SK-N-SH treated with all-trans-retinoic acid at 6 μM for 48 hours (cell line): ENCODE results near the gene CDK10.

Experiments used
- ATAC-seq: fragments of 200-7000 bp; cut with Tn5 transposase; 3 replicates; pipeline ENCODE4 v1.9.1; 2020; ENCODE audit warnings: mild to moderate bottlenecking, moderate library complexity
- ARNTL ChIP-seq: fragments of 450-650 bp; formaldehyde crosslinking; IDR thresholded peaks from 2 replicates; pipeline ENCODE4 v1.5.0; 2020; ENCODE audit warnings: low read depth, mild to moderate bottlenecking, moderate library complexity, borderline replicate concordance
- BACH2 ChIP-seq: fragments of 250-450 bp; sonication (Bioruptor Pico); IDR thresholded peaks from 2 replicates; pipeline ENCODE4 v1.9.0; 2021; ENCODE audit warnings: mild to moderate bottlenecking, borderline replicate concordance
- CREB5 ChIP-seq: fragments of 250-450 bp; sonication (Bioruptor Pico); IDR thresholded peaks from 2 replicates; pipeline ENCODE4 v1.5.1; 2020; ENCODE audit warnings: low read depth, mild to moderate bottlenecking, moderate library complexity
- CSDC2 ChIP-seq: fragments of 250-450 bp; sonication (Bioruptor Pico); IDR thresholded peaks from 2 replicates; pipeline ENCODE4 v1.5.0; 2020; ENCODE audit warnings: mild to moderate bottlenecking, moderate library complexity
- CSRNP3 ChIP-seq: fragments of 250-450 bp; sonication (Bioruptor Pico); IDR thresholded peaks from 2 replicates; pipeline ENCODE4 v1.5.1; 2021; ENCODE audit warnings: mild to moderate bottlenecking, moderate library complexity
- ESRRG ChIP-seq: fragments of 250-450 bp; sonication (Bioruptor Pico); IDR thresholded peaks from 2 replicates; pipeline ENCODE4 v1.6.1; 2021; ENCODE audit warnings: mild to moderate bottlenecking
- GLIS3 ChIP-seq: fragments of 250-450 bp; sonication (Bioruptor Pico); IDR thresholded peaks from 2 replicates; pipeline ENCODE4 v1.5.0; 2020; ENCODE audit warnings: mild to moderate bottlenecking, moderate library complexity
- ISL1 ChIP-seq: fragments of 250-450 bp; sonication (Bioruptor Pico); IDR thresholded peaks from 2 replicates; pipeline ENCODE4 v2.1.2; 2022; ENCODE audit warnings: mild to moderate bottlenecking, moderate library complexity
- OSR1 ChIP-seq: fragments of 250-450 bp; sonication (Bioruptor Pico); IDR thresholded peaks from 2 replicates; pipeline ENCODE4 v1.8.0; 2022; ENCODE audit warnings: moderate library complexity, mild to moderate bottlenecking, inconsistent platforms
- POU6F1 ChIP-seq: fragments of 250-450 bp; sonication (Bioruptor Pico); IDR thresholded peaks from 2 replicates; pipeline ENCODE4 v1.8.0; 2021; ENCODE audit warnings: low read depth, mild to moderate bottlenecking, moderate library complexity, borderline replicate concordance
- PPARA ChIP-seq: fragments of 250-450 bp; sonication (Bioruptor Pico); IDR thresholded peaks from 2 replicates; pipeline ENCODE4 v1.5.0; 2020; ENCODE audit warnings: mild to moderate bottlenecking, borderline replicate concordance
- RARB ChIP-seq: fragments of 250-450 bp; sonication (Bioruptor Pico); IDR thresholded peaks from 2 replicates; pipeline ENCODE4 v1.8.0; 2021; ENCODE audit warnings: mild to moderate bottlenecking, moderate library complexity
- SNAI2 ChIP-seq: fragments of 250-450 bp; sonication (Bioruptor Pico); IDR thresholded peaks from 2 replicates; pipeline ENCODE4 v1.5.0; 2020; ENCODE audit warnings: mild to moderate bottlenecking, moderate library complexity
- TCF4 ChIP-seq: fragments of 250-450 bp; sonication (Bioruptor Pico); IDR thresholded peaks from 2 replicates; pipeline ENCODE4 v1.8.0; 2021; ENCODE audit warnings: mild to moderate bottlenecking, moderate library complexity, borderline replicate concordance
- TOX ChIP-seq: fragments of 250-450 bp; sonication (Bioruptor Pico); IDR thresholded peaks from 2 replicates; pipeline ENCODE4 v1.8.0; 2021; ENCODE audit warnings: mild to moderate bottlenecking, moderate library complexity, borderline replicate concordance
- TSHZ2 ChIP-seq: fragments of 250-450 bp; sonication (Bioruptor Pico); IDR thresholded peaks from 2 replicates; pipeline ENCODE4 v1.5.0; 2020; ENCODE audit warnings: mild to moderate bottlenecking, moderate library complexity
- ZC3H10 ChIP-seq: fragments of 250-450 bp; sonication (Bioruptor Pico); IDR thresholded peaks from 2 replicates; pipeline ENCODE4 v1.5.1; 2021; ENCODE audit warnings: mild to moderate bottlenecking, moderate library complexity
- ZFP3 ChIP-seq: fragments of 250-450 bp; sonication (Bioruptor Pico); IDR thresholded peaks from 2 replicates; pipeline ENCODE4 v1.5.0; 2020; ENCODE audit warnings: mild to moderate bottlenecking, moderate library complexity
- ZFP30 ChIP-seq: fragments of 450-650 bp; formaldehyde crosslinking; IDR thresholded peaks from 2 replicates; pipeline ENCODE4 v1.5.0; 2022; ENCODE audit warnings: mild to moderate bottlenecking, moderate library complexity
- ZNF565 ChIP-seq: fragments of 450-650 bp; formaldehyde crosslinking; conservative IDR thresholded peaks from 2 replicates; pipeline ENCODE4 v1.5.0; 2020; ENCODE audit warnings: low read depth, mild to moderate bottlenecking, moderate library complexity
- ZNF70 ChIP-seq: fragments of 450-650 bp; formaldehyde crosslinking; IDR thresholded peaks from 2 replicates; pipeline ENCODE4 v1.5.0; 2020; ENCODE audit warnings: mild to moderate bottlenecking, moderate library complexity
- ZNF8 ChIP-seq: fragments of 450-650 bp; formaldehyde crosslinking; IDR thresholded peaks from 2 replicates; pipeline ENCODE4 v1.5.0; 2020; ENCODE audit warnings: mild to moderate bottlenecking, moderate library complexity
- TF ChIP-seq, protein P1 (sequence below): fragments of 250-450 bp; sonication (Bioruptor Pico); IDR thresholded peaks from 2 replicates; pipeline ENCODE4 v1.8.0; 2020; ENCODE audit warnings: mild to moderate bottlenecking, moderate library complexity, borderline replicate concordance

CDK10 gene

GRCh38 chr16:89672177-89672941 lies 14.1 kb upstream of the CDK10 start:
- ATAC-seq, result no peak
- TF ChIP-seq ESRRG (CRISPR knock-in tag) (no peak), ISL1 (CRISPR knock-in tag) (no peak), ZNF8 (CRISPR knock-in tag) (no peak), ZC3H10 (no peak), TCF4 (CRISPR knock-in tag) (no peak), POU6F1 (CRISPR knock-in tag) (no peak), TOX (CRISPR knock-in tag) (no peak)

DNA sequence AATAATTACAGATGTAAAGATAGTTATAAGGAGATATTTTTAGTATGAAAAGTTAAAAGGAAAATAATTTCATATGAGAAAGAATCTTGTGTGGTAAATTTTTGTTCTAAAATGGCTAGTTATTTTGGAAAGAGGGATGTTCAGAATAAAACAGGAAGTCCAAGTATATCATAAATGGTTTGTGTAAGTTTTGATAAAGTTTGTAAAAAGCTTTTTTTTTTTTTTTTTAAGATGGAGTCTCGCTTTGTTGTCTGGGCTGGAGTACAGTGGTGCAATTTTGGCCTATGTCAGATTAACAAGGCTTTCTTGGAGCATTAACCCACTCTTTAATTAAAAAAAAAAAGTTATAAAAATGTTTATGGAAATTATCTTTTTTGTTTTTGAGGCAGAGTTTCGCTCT lies 8.2 kb upstream of the CDK10 start:
- TF ChIP-seq ZNF565, result no peak
- TF ChIP-seq CSDC2 (CRISPR knock-in tag), result no peak
- TF ChIP-seq POU6F1 (CRISPR knock-in tag), result no peak
- TF ChIP-seq ISL1 (CRISPR knock-in tag), result no peak
- no peak for TF ChIP-seq OSR1
- no peak for TF ChIP-seq ZNF8 (CRISPR knock-in tag)
- no peak for TF ChIP-seq ARNTL (CRISPR knock-in tag)
- no peak for TF ChIP-seq ZC3H10
- no peak for TF ChIP-seq GLIS3
- no peak for TF ChIP-seq TOX (CRISPR knock-in tag)
- TF ChIP-seq TCF4 (CRISPR knock-in tag), result no peak
- TF ChIP-seq SNAI2 (CRISPR knock-in tag), result no peak
- TF ChIP-seq RARB (CRISPR knock-in tag), result no peak
- TF ChIP-seq, protein P1, sequence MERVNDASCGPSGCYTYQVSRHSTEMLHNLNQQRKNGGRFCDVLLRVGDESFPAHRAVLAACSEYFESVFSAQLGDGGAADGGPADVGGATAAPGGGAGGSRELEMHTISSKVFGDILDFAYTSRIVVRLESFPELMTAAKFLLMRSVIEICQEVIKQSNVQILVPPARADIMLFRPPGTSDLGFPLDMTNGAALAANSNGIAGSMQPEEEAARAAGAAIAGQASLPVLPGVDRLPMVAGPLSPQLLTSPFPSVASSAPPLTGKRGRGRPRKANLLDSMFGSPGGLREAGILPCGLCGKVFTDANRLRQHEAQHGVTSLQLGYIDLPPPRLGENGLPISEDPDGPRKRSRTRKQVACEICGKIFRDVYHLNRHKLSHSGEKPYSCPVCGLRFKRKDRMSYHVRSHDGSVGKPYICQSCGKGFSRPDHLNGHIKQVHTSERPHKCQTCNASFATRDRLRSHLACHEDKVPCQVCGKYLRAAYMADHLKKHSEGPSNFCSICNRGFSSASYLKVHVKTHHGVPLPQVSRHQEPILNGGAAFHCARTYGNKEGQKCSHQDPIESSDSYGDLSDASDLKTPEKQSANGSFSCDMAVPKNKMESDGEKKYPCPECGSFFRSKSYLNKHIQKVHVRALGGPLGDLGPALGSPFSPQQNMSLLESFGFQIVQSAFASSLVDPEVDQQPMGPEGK (CRISPR knock-in tag), result no peak
- TF ChIP-seq CREB5, result no peak
- TF ChIP-seq BACH2 (CRISPR knock-in tag), result no peak
- ATAC-seq, result no peak

GRCh38 chr16:89685916-89686315 lies 573 bp upstream of the CDK10 start:
- ATAC-seq, result no peak
- TF ChIP-seq ZNF70 (CRISPR knock-in tag), result no peak
- no peak for TF ChIP-seq ISL1 (CRISPR knock-in tag)
- TF ChIP-seq TOX (CRISPR knock-in tag), result no peak
- TF ChIP-seq PPARA (CRISPR knock-in tag), result no peak
- TF ChIP-seq TSHZ2 (CRISPR knock-in tag), result no peak
- no peak for TF ChIP-seq ZFP30 (CRISPR knock-in tag)
- no peak for TF ChIP-seq POU6F1 (CRISPR knock-in tag)
- TF ChIP-seq ARNTL (CRISPR knock-in tag), result no peak
- TF ChIP-seq CSDC2 (CRISPR knock-in tag), result no peak
- TF ChIP-seq CSRNP3, result no peak
- TF ChIP-seq ESRRG (CRISPR knock-in tag), result no peak
- no peak for TF ChIP-seq ZC3H10
- no peak for TF ChIP-seq ZFP3 (CRISPR knock-in tag)
